Keratinocyte (primary cell): ENCODE measurements around the gene DHRS11.

Source experiments
- EZH2 ChIP-seq: IDR thresholded peaks from one replicate; pipeline ENCODE4 v1.6.1; 2012; ENCODE audit warnings: inconsistent platforms, mild to moderate bottlenecking, low read length, moderate library complexity
- TF ChIP-seq, protein P1 (sequence below), 3 experiments: IDR thresholded peaks in 1 of 3; conservative IDR thresholded peaks in 1 of 3; optimal IDR thresholded peaks in 1 of 3; 2 replicates in 2 of 3; 3 replicates in 1 of 3; pipeline versions ENCODE3 to v1.5.1; 2011; ENCODE audit warnings: low read length in 3 of 3, mild to moderate bottlenecking in 3 of 3, moderate library complexity in 2 of 3, control low read depth in 1 of 3, inconsistent platforms in 1 of 3; ENCODE audit not compliant: insufficient read depth in 2 of 3; ENCODE audit errors: extremely low read depth in 1 of 3

DNA sequence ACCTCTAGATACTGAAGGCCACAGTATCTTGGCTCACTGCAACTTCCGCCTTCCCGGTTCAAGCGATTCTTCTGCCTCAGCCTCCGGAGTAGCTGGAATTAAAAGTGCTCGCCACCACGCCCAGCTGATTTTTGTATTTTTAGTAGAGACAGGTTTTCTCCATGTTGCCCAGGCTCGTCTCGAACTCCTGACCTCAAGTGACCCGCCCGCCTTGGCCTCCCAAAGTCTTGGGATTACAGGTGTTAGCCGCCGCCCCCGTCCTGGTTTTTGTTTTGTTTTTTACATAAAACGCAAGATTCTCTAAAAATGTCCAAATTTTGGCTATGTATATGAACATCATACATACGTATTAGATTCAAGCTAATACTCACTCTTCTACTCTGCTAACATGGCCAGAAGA is 48.9 kb upstream of the DHRS11 start:
- TF ChIP-seq EZH2 = no peak
- TF ChIP-seq, protein P1, sequence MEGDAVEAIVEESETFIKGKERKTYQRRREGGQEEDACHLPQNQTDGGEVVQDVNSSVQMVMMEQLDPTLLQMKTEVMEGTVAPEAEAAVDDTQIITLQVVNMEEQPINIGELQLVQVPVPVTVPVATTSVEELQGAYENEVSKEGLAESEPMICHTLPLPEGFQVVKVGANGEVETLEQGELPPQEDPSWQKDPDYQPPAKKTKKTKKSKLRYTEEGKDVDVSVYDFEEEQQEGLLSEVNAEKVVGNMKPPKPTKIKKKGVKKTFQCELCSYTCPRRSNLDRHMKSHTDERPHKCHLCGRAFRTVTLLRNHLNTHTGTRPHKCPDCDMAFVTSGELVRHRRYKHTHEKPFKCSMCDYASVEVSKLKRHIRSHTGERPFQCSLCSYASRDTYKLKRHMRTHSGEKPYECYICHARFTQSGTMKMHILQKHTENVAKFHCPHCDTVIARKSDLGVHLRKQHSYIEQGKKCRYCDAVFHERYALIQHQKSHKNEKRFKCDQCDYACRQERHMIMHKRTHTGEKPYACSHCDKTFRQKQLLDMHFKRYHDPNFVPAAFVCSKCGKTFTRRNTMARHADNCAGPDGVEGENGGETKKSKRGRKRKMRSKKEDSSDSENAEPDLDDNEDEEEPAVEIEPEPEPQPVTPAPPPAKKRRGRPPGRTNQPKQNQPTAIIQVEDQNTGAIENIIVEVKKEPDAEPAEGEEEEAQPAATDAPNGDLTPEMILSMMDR (optimal IDR thresholded peaks at IDR 0.05 in 1 of 3, IDR thresholded peaks at IDR 0.05 in 1 of 3, conservative IDR thresholded peaks at IDR 0.05 in 1 of 3; ENCODE audit: extremely low read depth in 1 of 3, insufficient read depth in 2 of 3, low read length in 3 of 3) = no peak
